GM23338 (cell line): ENCODE data around the gene CDH12. TPM values are rescaled to one million over a fixed set of nuclear protein-coding genes. Genes with fewer than 3 reads are reported as not detected.

Experiments
- ATAC-seq: fragments of 200-7000 bp; cut with Tn5 transposase; 3 replicates; pipeline ENCODE4 v1.9.1; 2020
- DNase-seq: peaks from one replicate; pipeline ENCODE4 v3.0.0-alpha.2; 2015; ENCODE audit warnings: low spot score
- H2AFZ ChIP-seq: fragments of 200-600 bp; sonication (generic); 2 replicates; pipeline ENCODE4 v1.8.0; 2016; ENCODE audit warnings: antibody characterized with exemption, mild to moderate bottlenecking, moderate library complexity
- H3F3A ChIP-seq: fragments of 200-600 bp; sonication (generic); replicated peaks from 2 replicates; pipeline ENCODE4 v1.8.0; 2017; ENCODE audit warnings: antibody characterized with exemption, mixed run types, low read depth
- H3K27ac ChIP-seq: fragments of 200-600 bp; sonication (generic); 2 replicates; pipeline ENCODE4 v1.6.1; 2016; ENCODE audit warnings: low read depth
- H3K27me3 ChIP-seq: fragments of 200-600 bp; sonication (generic); 2 replicates; pipeline ENCODE4 v1.8.0; 2016; ENCODE audit warnings: mild to moderate bottlenecking, mixed run types, moderate library complexity; ENCODE audit not compliant: insufficient read depth
- H3K36me3 ChIP-seq: fragments of 200-600 bp; sonication (generic); 2 replicates; pipeline ENCODE4 v1.8.0; 2016; ENCODE audit warnings: mild to moderate bottlenecking; ENCODE audit not compliant: insufficient read depth
- H3K4me1 ChIP-seq: fragments of 200-600 bp; sonication (generic); 2 replicates; pipeline ENCODE4 v1.8.0; 2016; ENCODE audit warnings: mild to moderate bottlenecking, moderate library complexity; ENCODE audit not compliant: insufficient read depth
- H3K4me2 ChIP-seq: fragments of 200-600 bp; sonication (generic); 2 replicates; pipeline ENCODE4 v1.7.1; 2017; ENCODE audit warnings: mixed run types
- H3K4me3 ChIP-seq: fragments of 200-600 bp; sonication (generic); 2 replicates; pipeline ENCODE4 v1.6.1; 2016; ENCODE audit warnings: mixed run types
- H3K79me2 ChIP-seq: fragments of 200-600 bp; sonication (generic); replicated peaks from 2 replicates; pipeline ENCODE4 v1.8.0; 2017; ENCODE audit warnings: mild to moderate bottlenecking; ENCODE audit not compliant: insufficient read depth
- H3K9me2 ChIP-seq: fragments of 200-600 bp; sonication (generic); 2 replicates; pipeline ENCODE4 v1.8.0; 2017; ENCODE audit not compliant: insufficient read depth
- H4K20me1 ChIP-seq: fragments of 200-600 bp; sonication (generic); replicated peaks from 2 replicates; pipeline ENCODE4 v1.8.0; 2017; ENCODE audit warnings: mild to moderate bottlenecking; ENCODE audit not compliant: insufficient read depth
- H3K27ac Mint-ChIP-seq: 2 replicates; pipeline ENCODE4 v1.8.0; 2020; ENCODE audit warnings: inconsistent platforms, mild to moderate bottlenecking, moderate library complexity, mixed read lengths
- H3K27me3 Mint-ChIP-seq: 3 replicates; pipeline ENCODE4 v1.8.0; 2022; ENCODE audit warnings: low read depth, mild to moderate bottlenecking, moderate library complexity, mixed read lengths, inconsistent platforms; ENCODE audit not compliant: insufficient read depth, poor library complexity
- H3K36me3 Mint-ChIP-seq: 3 replicates; pipeline ENCODE4 v1.8.0; 2021; ENCODE audit warnings: low read depth, mild to moderate bottlenecking, inconsistent platforms, moderate library complexity, mixed read lengths
- H3K4me1 Mint-ChIP-seq: 3 replicates; pipeline ENCODE4 v1.8.0; 2020; ENCODE audit warnings: mild to moderate bottlenecking, inconsistent platforms, mixed read lengths
- H3K4me3 Mint-ChIP-seq: 3 replicates; pipeline ENCODE4 v1.8.0; 2021; ENCODE audit warnings: moderate library complexity, mild to moderate bottlenecking, inconsistent platforms, mixed read lengths
- H3K9me3 Mint-ChIP-seq: 3 replicates; pipeline ENCODE4 v1.8.0; 2020; ENCODE audit warnings: moderate library complexity, mild to moderate bottlenecking, inconsistent platforms, mixed read lengths
- CREB1 ChIP-seq: fragments of 250-450 bp; sonication (Bioruptor Pico); IDR thresholded peaks from 2 replicates; pipeline ENCODE4 v1.5.0; 2020; ENCODE audit warnings: low read depth, mild to moderate bottlenecking, moderate library complexity
- CTCF ChIP-seq, 2 experiments: fragments of 200-600 bp in 1 of 2; sonication (generic) in 1 of 2; conservative IDR thresholded peaks; 2 replicates each; pipeline versions ENCODE4 v1.5.1 to v1.6.1; 2016 to 2017; ENCODE audit warnings: antibody characterized with exemption in 2 of 2, low read depth in 2 of 2, mild to moderate bottlenecking in 2 of 2, moderate library complexity in 1 of 2
- ETS1 ChIP-seq: IDR thresholded peaks from 2 replicates; pipeline ENCODE4 v1.6.1; 2016; ENCODE audit warnings: antibody characterized with exemption
- EZH2 ChIP-seq: fragments of 200-600 bp; sonication (generic); IDR thresholded peaks from one replicate; pipeline ENCODE4 v1.8.0; 2017; ENCODE audit warnings: antibody characterized with exemption, mild to moderate bottlenecking, low read depth; ENCODE audit not compliant: unreplicated experiment
- EZH2phosphoT487 ChIP-seq: fragments of 200-600 bp; sonication (generic); IDR thresholded peaks from one replicate; pipeline ENCODE4 v1.8.1; 2018; ENCODE audit warnings: antibody characterized with exemption; ENCODE audit not compliant: unreplicated experiment
- JUNB ChIP-seq: IDR thresholded peaks from one replicate; pipeline ENCODE4 v1.6.1; 2016; ENCODE audit warnings: antibody characterized with exemption; ENCODE audit not compliant: unreplicated experiment
- NANOG ChIP-seq: IDR thresholded peaks from 2 replicates; pipeline ENCODE4 v1.6.1; 2016; ENCODE audit warnings: antibody characterized with exemption, borderline replicate concordance
- POLR2AphosphoS5 ChIP-seq: IDR thresholded peaks from 2 replicates; pipeline ENCODE4 v1.6.1; 2016; ENCODE audit warnings: antibody characterized with exemption, low read depth
- STAT1 ChIP-seq: IDR thresholded peaks from one replicate; pipeline ENCODE4 v1.6.1; 2016; ENCODE audit warnings: antibody characterized with exemption; ENCODE audit not compliant: unreplicated experiment
- ZNF114 ChIP-seq: fragments of 250-450 bp; sonication (Bioruptor Pico); IDR thresholded peaks from 2 replicates; pipeline ENCODE4 v1.5.0; 2020; ENCODE audit warnings: mild to moderate bottlenecking, moderate library complexity
- ZNF331 ChIP-seq: fragments of 250-450 bp; sonication (Bioruptor Pico); IDR thresholded peaks from 2 replicates; pipeline ENCODE4 v1.5.0; 2020; ENCODE audit warnings: low read depth, mild to moderate bottlenecking, moderate library complexity
- polyA plus RNA-seq: library from polyadenylated mRNA; unstranded; fragments of >200 nt; fragmentation: Nextera tagmentation; extraction: Ambion mirVana; gene quantifications from 2 replicates; pipeline ENCODE4 v1.2.1, GENCODE V29; 2016
- total RNA-seq: library from RNA; depleted of rRNA; stranded (reverse); fragments of >200 nt; shearing (Covaris generic); gene quantifications from 2 replicates; pipeline ENCODE4 v1.2.3, GENCODE V29; 2014
- TF ChIP-seq, protein P1 (sequence below): fragments of 250-450 bp; sonication (Bioruptor Pico); IDR thresholded peaks from 2 replicates; pipeline ENCODE4 v1.5.0; 2020; ENCODE audit warnings: mild to moderate bottlenecking, moderate library complexity
- TF ChIP-seq, protein P2 (sequence below): IDR thresholded peaks from one replicate; pipeline ENCODE4 v1.6.1; 2018; ENCODE audit warnings: antibody characterized with exemption; ENCODE audit not compliant: unreplicated experiment

CDH12 gene
- total and polyA plus RNA-seq, 2 experiments from 2014 or later: not detected

GRCh38 chr5:22053195-22053594 lies 799.9 kb downstream of the CDH12 start:
- no peaks in the 10 kb centered on the region for H3K9me2 ChIP-seq
- Mint-ChIP-seq H3K27ac (no peak overlapping the region), H3K4me3 (no peak overlapping the region), H3K4me1 (peaks cover 17% of the 10 kb centered on the region), H3K9me3 (no peaks in the 10 kb centered on the region), H3K36me3 (no peaks in the 10 kb centered on the region), H3K27me3 (no peaks in the 10 kb centered on the region)
- no peaks in the 10 kb centered on the region for H4K20me1 ChIP-seq
- no peaks in the 10 kb centered on the region for H3K27me3 ChIP-seq
- DNase-seq (no peak), ATAC-seq (no peak)
- H3K4me3 ChIP-seq: no peak overlapping the region
- H3K79me2 ChIP-seq: no peaks in the 10 kb centered on the region
- H2AFZ ChIP-seq: peak overlapping the region; percentile 30; the same call in 1 of the 2 replicates
- H3K4me2 ChIP-seq: no peak overlapping the region
- H3F3A ChIP-seq: no peaks in the 10 kb centered on the region
- H3K27ac ChIP-seq: no peak overlapping the region
- peaks cover 11% of the 10 kb centered on the region for H3K4me1 ChIP-seq
- TF ChIP-seq CTCF (conservative IDR thresholded peaks at IDR 0.05; ENCODE audit: low read depth in 2 of 2) (no peak), NANOG (no peak), ZNF331 (CRISPR knock-in tag) (no peak), ETS1 (no peak), STAT1 (no peak), JUNB (no peak), EZH2 (no peak), POLR2AphosphoS5 (no peak), EZH2phosphoT487 (no peak), ZNF114 (CRISPR knock-in tag) (no peak), CREB1 (no peak)
- TF ChIP-seq, protein P1, sequence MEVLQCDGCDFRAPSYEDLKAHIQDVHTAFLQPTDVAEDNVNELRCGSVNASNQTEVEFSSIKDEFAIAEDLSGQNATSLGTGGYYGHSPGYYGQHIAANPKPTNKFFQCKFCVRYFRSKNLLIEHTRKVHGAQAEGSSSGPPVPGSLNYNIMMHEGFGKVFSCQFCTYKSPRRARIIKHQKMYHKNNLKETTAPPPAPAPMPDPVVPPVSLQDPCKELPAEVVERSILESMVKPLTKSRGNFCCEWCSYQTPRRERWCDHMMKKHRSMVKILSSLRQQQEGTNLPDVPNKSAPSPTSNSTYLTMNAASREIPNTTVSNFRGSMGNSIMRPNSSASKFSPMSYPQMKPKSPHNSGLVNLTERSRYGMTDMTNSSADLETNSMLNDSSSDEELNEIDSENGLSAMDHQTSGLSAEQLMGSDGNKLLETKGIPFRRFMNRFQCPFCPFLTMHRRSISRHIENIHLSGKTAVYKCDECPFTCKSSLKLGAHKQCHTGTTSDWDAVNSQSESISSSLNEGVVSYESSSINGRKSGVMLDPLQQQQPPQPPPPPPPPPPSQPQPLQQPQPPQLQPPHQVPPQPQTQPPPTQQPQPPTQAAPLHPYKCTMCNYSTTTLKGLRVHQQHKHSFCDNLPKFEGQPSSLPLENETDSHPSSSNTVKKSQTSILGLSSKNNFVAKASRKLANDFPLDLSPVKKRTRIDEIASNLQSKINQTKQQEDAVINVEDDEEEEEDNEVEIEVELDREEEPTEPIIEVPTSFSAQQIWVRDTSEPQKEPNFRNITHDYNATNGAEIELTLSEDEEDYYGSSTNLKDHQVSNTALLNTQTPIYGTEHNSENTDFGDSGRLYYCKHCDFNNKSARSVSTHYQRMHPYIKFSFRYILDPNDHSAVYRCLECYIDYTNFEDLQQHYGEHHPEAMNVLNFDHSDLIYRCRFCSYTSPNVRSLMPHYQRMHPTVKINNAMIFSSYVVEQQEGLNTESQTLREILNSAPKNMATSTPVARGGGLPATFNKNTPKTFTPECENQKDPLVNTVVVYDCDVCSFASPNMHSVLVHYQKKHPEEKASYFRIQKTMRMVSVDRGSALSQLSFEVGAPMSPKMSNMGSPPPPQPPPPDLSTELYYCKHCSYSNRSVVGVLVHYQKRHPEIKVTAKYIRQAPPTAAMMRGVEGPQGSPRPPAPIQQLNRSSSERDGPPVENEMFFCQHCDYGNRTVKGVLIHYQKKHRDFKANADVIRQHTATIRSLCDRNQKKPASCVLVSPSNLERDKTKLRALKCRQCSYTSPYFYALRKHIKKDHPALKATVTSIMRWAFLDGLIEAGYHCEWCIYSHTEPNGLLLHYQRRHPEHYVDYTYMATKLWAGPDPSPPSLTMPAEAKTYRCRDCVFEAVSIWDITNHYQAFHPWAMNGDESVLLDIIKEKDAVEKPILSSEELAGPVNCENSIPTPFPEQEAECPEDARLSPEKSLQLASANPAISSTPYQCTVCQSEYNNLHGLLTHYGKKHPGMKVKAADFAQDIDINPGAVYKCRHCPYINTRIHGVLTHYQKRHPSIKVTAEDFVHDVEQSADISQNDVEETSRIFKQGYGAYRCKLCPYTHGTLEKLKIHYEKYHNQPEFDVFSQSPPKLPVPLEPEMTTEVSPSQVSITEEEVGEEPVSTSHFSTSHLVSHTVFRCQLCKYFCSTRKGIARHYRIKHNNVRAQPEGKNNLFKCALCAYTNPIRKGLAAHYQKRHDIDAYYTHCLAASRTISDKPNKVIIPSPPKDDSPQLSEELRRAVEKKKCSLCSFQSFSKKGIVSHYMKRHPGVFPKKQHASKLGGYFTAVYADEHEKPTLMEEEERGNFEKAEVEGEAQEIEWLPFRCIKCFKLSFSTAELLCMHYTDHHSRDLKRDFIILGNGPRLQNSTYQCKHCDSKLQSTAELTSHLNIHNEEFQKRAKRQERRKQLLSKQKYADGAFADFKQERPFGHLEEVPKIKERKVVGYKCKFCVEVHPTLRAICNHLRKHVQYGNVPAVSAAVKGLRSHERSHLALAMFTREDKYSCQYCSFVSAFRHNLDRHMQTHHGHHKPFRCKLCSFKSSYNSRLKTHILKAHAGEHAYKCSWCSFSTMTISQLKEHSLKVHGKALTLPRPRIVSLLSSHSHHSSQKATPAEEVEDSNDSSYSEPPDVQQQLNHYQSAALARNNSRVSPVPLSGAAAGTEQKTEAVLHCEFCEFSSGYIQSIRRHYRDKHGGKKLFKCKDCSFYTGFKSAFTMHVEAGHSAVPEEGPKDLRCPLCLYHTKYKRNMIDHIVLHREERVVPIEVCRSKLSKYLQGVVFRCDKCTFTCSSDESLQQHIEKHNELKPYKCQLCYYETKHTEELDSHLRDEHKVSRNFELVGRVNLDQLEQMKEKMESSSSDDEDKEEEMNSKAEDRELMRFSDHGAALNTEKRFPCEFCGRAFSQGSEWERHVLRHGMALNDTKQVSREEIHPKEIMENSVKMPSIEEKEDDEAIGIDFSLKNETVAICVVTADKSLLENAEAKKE (CRISPR knock-in tag): no peak
- TF ChIP-seq, protein P2, sequence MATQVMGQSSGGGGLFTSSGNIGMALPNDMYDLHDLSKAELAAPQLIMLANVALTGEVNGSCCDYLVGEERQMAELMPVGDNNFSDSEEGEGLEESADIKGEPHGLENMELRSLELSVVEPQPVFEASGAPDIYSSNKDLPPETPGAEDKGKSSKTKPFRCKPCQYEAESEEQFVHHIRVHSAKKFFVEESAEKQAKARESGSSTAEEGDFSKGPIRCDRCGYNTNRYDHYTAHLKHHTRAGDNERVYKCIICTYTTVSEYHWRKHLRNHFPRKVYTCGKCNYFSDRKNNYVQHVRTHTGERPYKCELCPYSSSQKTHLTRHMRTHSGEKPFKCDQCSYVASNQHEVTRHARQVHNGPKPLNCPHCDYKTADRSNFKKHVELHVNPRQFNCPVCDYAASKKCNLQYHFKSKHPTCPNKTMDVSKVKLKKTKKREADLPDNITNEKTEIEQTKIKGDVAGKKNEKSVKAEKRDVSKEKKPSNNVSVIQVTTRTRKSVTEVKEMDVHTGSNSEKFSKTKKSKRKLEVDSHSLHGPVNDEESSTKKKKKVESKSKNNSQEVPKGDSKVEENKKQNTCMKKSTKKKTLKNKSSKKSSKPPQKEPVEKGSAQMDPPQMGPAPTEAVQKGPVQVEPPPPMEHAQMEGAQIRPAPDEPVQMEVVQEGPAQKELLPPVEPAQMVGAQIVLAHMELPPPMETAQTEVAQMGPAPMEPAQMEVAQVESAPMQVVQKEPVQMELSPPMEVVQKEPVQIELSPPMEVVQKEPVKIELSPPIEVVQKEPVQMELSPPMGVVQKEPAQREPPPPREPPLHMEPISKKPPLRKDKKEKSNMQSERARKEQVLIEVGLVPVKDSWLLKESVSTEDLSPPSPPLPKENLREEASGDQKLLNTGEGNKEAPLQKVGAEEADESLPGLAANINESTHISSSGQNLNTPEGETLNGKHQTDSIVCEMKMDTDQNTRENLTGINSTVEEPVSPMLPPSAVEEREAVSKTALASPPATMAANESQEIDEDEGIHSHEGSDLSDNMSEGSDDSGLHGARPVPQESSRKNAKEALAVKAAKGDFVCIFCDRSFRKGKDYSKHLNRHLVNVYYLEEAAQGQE: no peak
- H3K36me3 ChIP-seq: no peaks in the 10 kb centered on the region
